ENCODE results near the gene DLGAP1. TPM values are rescaled to one million over a fixed set of nuclear protein-coding genes. Genes with fewer than 3 reads are reported as not detected.

Gene DLGAP1
- total RNA-seq, 3 donors from 2014 or later (not counting 1 experiment from before 2014, with no cell fraction given) = not detected

DNA sequence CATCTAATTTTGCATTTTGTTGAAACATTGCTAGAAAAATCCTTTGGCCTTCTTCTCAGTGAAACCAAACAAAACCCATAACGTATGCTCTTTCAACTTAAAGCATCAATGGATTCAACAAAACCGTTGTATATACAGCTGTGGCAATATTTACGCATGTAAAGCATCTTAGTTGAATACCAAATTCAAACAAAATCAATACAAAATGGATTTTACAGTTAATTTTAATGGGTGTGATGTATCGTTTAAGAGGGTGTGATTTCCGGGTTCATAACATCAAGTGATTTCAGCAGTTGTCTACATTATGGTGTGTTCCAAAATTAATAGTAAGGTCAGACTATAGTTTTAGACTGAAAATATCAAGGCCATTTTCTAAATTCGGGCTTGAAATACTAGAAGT lies 806.9 kb downstream of the DLGAP1 start:
- intact Hi-C loops (cut with micrococcal nuclease) = no loop called here
- no peak overlapping the region for H3K27ac Mint-ChIP-seq
- 85% methylated on average over 6 of the region's 6 CpGs for WGBS (ENCODE audit: insufficient coverage)

DNA sequence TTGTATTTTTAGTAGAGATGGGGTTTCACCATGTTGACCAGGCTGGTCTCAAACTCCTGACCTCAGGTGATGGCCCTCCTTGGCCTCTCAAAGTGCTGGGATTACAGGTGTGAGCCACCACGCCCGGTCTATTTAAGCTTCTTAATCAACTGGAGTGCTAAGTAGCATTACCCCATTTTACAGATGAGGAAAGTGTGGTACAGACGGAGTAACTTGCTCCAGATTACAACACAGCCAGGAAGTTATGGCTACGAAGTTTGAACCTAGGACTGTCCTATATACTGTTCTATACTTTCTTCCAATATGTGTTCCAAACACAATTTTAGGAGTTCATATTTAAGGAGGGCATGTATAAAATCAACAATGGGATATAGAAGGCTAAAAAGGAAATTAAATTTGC lies 807.5 kb downstream of the DLGAP1 start:
- Histone ChIP-seq H3K4me1 (ENCODE audit: control insufficient read depth, insufficient read depth, low read length) (no peaks in the 10 kb centered on the region), H3K36me3 (ENCODE audit: control insufficient read depth, insufficient read depth, low read length) (no peaks in the 10 kb centered on the region), H3K4me3 (ENCODE audit: low read length) (no peak overlapping the region), H3K27me3 (ENCODE audit: control insufficient read depth, insufficient read depth, low read length) (no peaks in the 10 kb centered on the region), H3K27ac (ENCODE audit: low read length) (no peak overlapping the region), H3K9me3 (ENCODE audit: control insufficient read depth, insufficient read depth, low read length) (no peaks in the 10 kb centered on the region)
- no peak overlapping the region for H3K27ac Mint-ChIP-seq
- no peaks in the 10 kb centered on the region for H3K9me3 Mint-ChIP-seq
- DNase-seq (no peak), ATAC-seq (no peak)
- WGBS (ENCODE audit: insufficient coverage) = 96% methylated on average over 3 of the region's 4 CpGs
- TF ChIP-seq, protein P1, sequence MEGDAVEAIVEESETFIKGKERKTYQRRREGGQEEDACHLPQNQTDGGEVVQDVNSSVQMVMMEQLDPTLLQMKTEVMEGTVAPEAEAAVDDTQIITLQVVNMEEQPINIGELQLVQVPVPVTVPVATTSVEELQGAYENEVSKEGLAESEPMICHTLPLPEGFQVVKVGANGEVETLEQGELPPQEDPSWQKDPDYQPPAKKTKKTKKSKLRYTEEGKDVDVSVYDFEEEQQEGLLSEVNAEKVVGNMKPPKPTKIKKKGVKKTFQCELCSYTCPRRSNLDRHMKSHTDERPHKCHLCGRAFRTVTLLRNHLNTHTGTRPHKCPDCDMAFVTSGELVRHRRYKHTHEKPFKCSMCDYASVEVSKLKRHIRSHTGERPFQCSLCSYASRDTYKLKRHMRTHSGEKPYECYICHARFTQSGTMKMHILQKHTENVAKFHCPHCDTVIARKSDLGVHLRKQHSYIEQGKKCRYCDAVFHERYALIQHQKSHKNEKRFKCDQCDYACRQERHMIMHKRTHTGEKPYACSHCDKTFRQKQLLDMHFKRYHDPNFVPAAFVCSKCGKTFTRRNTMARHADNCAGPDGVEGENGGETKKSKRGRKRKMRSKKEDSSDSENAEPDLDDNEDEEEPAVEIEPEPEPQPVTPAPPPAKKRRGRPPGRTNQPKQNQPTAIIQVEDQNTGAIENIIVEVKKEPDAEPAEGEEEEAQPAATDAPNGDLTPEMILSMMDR (IDR thresholded peaks at IDR 0.05) = no peak
- intact Hi-C loops (cut with micrococcal nuclease) = no loop called here
- H3K4me1 Mint-ChIP-seq = no peaks in the 10 kb centered on the region
- peaks cover 2 to 7% of the 10 kb centered on the region in 2 donors for H3K27me3 Mint-ChIP-seq (ENCODE audit: low read depth in 2 of 2)
- H3K4me3 Mint-ChIP-seq = no peak overlapping the region
- no peaks in the 10 kb centered on the region for H3K36me3 Mint-ChIP-seq

More for the DNA sequence above, 806.9 kb downstream of the DLGAP1 start:
- Histone ChIP-seq H3K4me3 (ENCODE audit: low read length) (no peak overlapping the region), H3K9me3 (ENCODE audit: control insufficient read depth, insufficient read depth, low read length) (no peaks in the 10 kb centered on the region), H3K27ac (ENCODE audit: low read length) (no peak overlapping the region), H3K36me3 (ENCODE audit: control insufficient read depth, insufficient read depth, low read length) (no peaks in the 10 kb centered on the region), H3K4me1 (ENCODE audit: control insufficient read depth, insufficient read depth, low read length) (no peaks in the 10 kb centered on the region), H3K27me3 (ENCODE audit: control insufficient read depth, insufficient read depth, low read length) (no peaks in the 10 kb centered on the region)
- H3K36me3 Mint-ChIP-seq = no peaks in the 10 kb centered on the region
- TF ChIP-seq, protein P1 (IDR thresholded peaks at IDR 0.05) = no peak
- peaks cover 1 to 4% of the 10 kb centered on the region in 2 donors for H3K27me3 Mint-ChIP-seq (ENCODE audit: low read depth in 2 of 2)
- no peak overlapping the region for H3K4me3 Mint-ChIP-seq
- ATAC-seq = no peak
- DNase-seq = no peak
- H3K9me3 Mint-ChIP-seq = no peaks in the 10 kb centered on the region
- H3K4me1 Mint-ChIP-seq = no peaks in the 10 kb centered on the region

DNA sequence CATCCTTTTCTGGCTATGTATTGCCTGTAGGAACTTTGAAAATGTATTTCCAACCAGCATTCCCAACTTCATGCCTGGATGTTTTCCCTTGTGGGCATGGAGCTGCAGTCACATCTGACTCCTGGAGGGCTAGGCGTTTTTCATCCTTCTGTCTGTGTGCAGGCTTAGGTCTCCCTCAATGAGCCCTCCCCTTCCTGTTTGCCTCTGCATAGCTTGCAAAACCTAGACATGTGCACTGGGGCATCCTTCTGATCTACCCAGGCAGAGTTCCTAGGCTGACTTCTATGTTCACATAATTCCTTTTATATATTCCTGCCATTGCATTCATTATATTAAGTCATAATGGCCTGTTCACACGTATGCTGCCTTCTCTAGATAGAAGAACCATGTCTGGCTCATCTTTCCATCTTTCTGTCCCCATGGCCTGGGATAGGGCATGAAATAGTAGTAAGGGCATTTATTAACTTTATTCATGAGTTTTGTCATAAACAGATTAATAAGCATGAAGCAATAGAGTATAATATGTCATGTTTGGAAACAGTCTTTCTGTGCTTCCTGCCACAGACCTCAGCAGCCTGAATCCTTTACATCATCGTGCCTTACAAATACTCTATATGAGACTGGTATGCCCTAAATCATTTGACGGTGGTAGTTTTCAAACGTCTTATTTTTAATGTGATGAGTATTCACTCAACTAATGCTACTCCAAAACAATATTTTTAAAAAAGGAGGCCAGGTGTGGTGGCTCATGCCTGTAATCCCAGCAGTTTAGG lies 809.5 kb downstream of the DLGAP1 start:
- Mint-ChIP-seq H3K27ac (no peak overlapping the region), H3K4me1 (no peaks in the 10 kb centered on the region), H3K36me3 (no peaks in the 10 kb centered on the region), H3K27me3 (ENCODE audit: low read depth in 2 of 2) (peaks cover 2 to 7% of the 10 kb centered on the region in 2 donors), H3K9me3 (no peaks in the 10 kb centered on the region), H3K4me3 (no peak overlapping the region)
- intact Hi-C loops (cut with micrococcal nuclease) = no loop called here
- no peak for DNase-seq
- TF ChIP-seq, protein P1 (IDR thresholded peaks at IDR 0.05) = no peak
- no peak for ATAC-seq
- WGBS (ENCODE audit: insufficient coverage) = 86% methylated on average over 4 of the region's 5 CpGs
- H3K36me3 ChIP-seq (ENCODE audit: control insufficient read depth, insufficient read depth, low read length) = no peaks in the 10 kb centered on the region
- no peak overlapping the region for H3K4me3 ChIP-seq (ENCODE audit: low read length)
- H3K27ac ChIP-seq (ENCODE audit: low read length) = no peak overlapping the region
- no peaks in the 10 kb centered on the region for H3K9me3 ChIP-seq (ENCODE audit: control insufficient read depth, insufficient read depth, low read length)
- H3K4me1 ChIP-seq (ENCODE audit: control insufficient read depth, insufficient read depth, low read length) = no peaks in the 10 kb centered on the region
- H3K27me3 ChIP-seq (ENCODE audit: control insufficient read depth, insufficient read depth, low read length) = no peaks in the 10 kb centered on the region
